Amniotic stem cell (primary cell): Measurements from ENCODE around the gene ADGRV1.
"Not testable (repeated sequence)": the region's sequence is repeated elsewhere in the genome, so short reads cannot be mapped to it uniquely, and the experiment has no call there.

ENCODE experiments used
- DNase-seq: peaks from one replicate; lab custom pipeline; 2025; lab: John Stamatoyannopoulos, UW

The ADGRV1 gene

DNA sequence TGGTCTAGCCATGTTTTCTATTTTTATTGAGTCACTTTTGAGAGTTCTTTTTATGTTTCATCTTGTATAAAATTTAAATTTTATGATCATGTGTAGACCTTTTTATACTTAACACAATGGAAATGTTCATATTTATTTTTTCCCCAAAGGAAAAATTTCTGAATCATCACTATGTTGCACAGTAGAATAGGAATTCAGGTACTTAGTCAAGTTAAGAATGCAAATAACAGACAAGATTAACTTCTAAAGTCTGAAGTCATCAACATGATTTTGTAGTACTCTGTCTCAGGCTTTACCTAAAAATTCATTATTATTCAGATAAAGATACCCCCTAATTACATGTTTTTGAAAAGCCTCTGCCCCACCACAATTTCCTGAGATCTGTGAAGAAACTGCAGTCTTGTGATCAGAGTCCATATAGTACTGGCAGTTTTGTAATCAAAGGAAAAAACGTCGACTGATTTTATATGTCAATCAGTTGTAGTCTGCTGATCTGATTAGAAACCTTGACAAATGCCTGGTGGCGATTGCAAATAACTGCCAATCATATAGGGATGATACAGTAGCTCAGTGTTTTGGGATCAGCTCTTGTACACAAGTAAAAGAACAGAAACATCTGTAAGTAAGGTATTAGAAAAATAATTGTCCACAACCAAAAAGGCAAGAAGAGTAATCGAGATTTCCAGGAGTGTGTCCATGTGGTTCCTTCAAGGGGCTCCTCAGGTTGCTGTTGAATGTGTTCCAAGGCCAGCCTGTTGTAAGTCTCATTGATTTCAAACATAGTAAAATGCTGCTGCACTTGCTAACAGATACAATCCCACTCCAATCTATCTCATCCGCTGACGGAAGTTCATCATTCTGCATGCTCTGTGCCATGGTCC lies 472.2 kb downstream of the ADGRV1 start:
- no peak for DNase-seq

DNA sequence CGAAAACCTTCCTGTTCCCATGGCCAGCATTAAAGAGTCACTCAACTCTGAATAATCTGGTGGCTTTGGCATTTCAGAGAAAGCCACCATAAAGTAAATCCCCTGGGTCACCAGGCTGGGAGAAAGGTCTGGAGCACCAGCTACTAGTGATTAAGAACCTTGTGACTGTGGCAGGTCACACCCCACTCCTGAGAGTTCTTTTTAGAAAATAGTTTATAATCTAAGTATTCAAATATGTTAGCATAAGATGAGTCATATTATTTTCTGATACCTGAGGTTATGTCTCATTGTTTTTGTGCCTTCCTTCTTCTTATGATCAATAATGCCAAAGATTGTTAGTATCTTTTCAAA lies 472.8 kb downstream of the ADGRV1 start:
- no peak for DNase-seq

DNA sequence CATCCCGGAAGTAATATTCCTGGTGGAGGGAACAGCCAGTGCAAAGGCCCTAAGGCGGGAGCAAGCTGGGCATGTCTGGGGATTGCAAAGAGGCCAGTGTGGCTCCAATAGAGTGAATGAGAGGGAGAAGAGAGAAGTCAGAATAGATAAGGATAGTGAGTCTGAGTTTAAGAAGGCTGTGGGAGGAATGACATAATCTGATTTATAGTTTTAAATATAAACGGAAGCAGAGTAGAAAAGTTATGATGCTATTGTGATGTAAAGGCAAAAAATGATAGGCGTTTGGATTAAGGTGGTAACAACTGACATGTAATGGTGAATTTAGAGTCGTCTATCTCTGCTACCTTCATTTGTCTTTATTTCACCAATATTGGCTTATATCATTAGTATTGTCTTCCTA lies 473.5 kb downstream of the ADGRV1 start:
- no peak for DNase-seq

DNA sequence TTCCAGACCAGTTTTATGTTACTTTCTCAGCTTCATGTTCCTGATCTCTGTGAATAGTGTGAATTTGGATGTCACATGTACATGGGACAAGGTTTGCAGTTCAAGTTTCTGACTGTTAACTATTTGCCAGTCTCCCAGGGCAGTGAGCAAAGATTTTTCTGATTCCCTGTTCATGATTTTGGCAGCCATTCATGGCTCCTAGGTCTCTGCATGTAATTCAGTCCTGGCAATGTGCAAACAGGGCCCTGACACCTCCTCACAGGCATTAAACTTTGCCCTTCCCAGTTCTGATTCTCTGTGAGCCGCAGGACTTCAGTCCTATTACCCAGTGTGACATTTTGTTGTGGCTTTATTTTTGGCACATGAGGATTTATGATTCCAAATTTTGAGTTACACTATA lies 474.8 kb downstream of the ADGRV1 start:
- no peak for DNase-seq

DNA sequence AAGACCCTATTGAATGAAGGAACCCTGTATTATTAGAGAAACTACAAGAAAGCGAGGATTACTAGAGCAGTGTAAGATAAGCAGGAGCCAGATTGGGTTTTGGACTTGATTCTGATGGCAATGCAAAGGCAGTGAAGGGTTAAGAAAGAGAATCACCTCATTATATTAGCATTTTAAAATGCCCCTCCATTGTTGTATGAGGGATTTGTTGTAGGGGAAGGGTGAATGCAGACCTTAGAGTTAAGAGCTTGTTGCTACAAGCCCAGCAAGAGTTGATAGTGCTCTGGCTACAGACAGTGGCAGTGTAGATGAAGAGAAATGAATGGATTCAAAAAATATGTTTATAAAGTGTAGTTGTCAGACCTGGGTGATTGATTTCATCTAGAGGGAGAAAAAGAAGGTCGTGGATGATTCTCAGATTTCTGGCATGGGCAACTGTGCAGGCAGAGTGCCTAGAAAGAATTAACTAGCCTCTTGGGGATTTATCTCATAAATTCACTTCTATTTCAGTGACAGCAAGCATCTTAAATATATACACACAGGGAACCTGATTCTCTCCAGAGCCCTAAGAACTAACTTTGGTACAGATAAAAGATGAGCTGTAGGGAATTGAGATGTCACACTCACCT lies 479.7 kb downstream of the ADGRV1 start:
- DNase-seq, result no peak

DNA sequence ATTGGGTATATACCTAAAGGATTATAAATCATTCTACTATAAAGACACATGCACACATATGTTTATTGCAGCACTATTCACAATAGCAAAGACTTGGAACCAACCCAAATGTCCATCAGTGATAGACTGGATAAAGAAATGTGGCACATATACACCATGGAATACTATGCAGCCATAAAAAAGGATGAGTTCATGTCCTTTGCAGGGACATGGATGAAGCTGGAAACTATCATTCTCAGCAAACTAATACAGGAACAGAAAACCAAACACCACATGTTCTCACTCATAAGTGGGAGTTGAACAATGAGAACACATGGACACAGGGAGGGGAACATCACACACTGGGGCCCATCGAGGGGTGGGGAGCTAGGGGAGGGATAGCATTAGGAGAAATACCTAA lies 482.5 kb downstream of the ADGRV1 start:
- not testable (repeated sequence) for DNase-seq

DNA sequence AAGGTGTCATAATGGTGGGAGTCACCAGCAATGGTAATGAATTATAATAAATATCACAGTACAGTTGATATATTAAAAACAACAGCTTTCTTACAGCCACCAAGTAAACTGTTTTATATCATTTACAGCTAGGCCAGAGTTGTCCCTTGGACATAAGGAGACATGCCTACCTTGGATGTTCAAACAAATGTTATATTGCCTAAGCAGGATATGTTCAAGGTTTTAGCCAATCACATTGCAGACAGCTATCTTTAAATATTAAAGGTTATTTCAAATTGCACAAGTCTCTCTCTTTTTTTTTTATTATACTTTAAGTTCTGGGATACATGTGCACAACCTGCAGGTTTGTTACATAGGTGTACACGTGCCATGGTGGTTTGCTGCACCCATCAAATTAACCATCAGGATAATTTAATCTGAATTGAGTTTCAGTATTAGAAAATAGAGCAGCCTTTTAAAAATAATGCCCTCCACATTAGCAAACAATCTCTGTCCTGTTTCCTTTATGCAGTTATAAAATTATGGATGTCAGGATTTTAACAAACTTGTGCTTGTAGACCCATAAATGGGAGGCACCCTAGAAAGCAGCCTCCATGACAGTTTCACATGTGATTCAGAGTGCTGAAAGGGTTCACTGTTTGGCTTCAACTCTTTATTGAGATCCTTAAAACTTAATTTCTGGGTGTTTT lies 483.8 kb downstream of the ADGRV1 start:
- no peak for DNase-seq

DNA sequence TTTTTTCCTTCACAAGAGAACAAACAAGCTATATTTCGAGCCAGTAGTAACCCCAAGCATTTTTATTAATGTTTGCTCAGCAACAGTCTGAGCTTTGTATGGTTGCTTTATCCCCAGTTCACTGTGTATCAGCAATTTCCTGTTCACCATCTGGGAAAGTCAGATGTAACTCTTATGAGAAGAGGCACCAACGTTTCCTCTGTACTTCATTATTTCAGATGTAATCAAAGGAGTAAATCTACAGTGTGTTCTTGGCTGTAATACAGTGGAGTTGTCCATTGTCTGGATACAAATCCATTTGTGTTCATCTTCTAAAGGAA lies 484.3 kb downstream of the ADGRV1 start:
- no peak for DNase-seq

DNA sequence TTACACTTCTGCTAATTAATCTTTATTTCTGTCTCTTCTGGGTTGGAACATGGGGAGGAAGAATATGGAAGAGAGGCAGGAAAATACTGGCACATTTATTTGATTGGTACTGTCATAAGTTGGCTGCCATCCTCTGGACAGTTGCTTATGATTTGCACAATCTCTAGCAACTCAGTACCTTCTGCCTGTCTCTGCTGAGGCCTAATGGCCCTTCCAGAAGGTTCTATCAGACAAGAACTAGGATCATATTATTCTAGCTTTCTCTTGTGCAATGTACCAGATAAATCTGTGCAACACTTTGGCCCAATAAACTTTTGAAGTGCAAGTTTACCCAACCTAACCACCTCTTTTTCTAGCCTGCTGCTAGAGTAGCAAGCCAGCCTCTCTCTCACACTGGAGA lies 489.5 kb downstream of the ADGRV1 start:
- DNase-seq, result no peak

DNA sequence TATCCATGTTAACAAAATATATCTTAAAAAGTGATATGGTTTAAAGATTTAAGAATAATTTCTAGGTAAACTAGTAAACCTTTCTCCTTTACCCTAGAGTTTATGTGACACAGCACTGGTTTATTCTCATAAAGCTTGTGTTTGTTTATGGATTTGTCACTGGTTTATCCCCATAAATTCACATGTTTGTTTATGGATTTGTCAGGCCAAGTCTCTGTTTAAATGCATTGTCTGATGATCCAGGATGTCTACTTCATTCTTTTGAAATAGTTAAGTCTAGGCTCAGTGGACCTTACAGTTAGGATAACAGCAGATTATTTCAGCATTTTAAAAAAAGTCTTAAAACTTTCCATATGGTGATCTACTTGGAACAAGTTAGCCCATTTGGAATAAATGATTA lies 490.5 kb downstream of the ADGRV1 start:
- DNase-seq, result no peak

DNA sequence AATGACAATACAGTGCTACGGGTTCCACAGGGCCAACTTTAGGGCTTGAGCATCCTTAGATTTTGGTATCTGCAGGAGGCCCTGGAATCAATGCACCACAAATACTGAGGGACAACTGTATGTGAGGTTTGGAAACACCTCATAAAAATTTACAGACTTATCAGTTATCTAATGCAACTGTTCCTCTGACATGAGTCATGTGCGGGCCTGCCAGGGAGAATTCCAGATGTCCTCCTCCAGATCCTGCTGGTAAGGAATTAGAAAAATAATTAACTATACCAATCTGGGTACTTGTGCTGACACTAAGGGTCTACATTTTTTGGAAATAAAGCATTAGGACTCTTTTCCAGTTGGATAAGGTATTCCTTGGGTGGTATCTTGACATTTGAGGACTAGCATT lies 491.2 kb downstream of the ADGRV1 start:
- DNase-seq, result no peak

DNA sequence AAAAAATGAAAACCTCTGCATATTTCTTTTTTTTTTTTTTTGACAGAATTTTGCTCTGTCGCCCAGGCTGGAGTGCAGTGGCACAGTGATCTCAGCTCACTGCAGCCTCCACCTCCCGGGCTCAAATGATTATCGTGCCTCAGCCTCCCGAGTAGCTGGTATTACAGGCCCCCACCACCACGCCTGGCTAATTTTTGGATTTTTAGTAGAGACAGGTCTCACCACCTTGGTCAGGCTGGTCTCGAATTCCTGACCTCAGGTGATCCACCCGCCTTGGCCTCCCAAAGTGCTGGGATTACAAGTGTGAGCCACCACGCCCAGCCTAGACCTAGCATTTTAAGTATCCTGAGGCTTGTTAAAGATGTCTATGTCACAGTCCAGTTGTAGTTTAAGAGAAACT lies 493.8 kb downstream of the ADGRV1 start:
- DNase-seq, result not testable (repeated sequence)

DNA sequence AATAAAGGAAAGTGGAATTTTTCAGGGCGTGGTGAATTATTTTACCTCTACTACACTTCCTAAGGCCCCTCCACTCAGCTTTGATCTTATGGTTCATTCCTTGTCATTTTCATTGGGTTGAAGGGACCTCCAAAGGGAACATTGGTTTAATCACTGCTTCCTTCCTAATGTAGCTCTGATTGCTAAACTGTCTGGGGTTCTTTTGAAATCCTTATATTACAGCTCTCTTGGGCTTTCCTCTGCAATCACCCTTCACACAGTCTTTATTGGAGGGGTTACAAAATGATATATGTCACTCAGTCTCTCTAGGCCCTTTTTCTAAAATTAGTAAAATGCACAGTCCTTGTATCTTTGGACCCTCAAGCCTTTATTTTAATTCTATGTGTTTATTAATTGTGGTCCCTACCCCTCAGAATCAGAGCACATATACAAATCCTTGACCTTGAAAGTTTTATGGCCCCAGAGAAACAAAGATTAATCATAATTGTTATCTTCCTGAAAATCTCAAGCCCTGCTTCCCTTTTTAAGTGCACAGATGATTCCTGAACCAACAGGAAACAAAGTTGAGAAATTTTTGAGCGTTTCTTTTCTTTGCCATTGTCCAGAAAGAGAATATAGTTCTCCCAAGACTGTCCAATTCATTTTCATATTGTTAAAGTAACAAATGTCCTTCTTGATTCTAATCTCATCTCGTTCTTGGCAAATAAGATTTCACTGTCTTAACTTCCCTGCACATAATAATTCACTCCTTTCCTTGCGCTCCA lies 494.6 kb downstream of the ADGRV1 start:
- no peak for DNase-seq

DNA sequence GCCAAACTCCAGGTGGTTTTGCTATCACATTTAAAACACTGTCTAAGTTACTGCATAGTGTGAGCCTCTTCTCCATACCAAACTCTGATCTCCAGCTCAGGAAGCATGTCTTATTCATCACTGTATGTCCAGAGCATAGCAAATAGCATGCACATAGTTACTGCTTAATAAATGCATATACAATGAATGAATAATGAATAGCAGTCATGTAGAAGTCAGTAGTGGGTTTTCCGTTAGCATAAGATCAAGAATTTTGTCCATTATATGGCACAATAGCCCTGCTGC lies 495.1 kb downstream of the ADGRV1 start:
- DNase-seq, result no peak

DNA sequence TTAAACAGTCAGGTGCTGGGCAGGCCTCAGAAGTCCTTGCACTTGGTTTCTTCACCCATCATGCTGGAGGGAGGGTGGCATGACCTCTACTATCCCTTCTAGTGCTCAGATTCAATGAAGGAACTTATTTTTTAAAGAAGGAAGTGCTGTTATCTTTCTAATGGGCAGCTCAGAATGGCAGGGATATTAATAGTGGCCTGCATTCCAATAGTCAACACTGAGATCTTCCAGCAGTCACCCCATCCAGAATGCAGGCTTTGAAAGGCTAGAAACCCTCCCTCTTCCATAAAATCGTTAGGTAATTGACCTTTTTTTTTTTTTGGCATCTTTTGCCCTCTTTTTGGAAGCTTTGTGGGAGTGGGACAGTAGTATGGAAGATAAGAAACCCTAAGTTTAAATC lies 499.6 kb downstream of the ADGRV1 start:
- no peak for DNase-seq

DNA sequence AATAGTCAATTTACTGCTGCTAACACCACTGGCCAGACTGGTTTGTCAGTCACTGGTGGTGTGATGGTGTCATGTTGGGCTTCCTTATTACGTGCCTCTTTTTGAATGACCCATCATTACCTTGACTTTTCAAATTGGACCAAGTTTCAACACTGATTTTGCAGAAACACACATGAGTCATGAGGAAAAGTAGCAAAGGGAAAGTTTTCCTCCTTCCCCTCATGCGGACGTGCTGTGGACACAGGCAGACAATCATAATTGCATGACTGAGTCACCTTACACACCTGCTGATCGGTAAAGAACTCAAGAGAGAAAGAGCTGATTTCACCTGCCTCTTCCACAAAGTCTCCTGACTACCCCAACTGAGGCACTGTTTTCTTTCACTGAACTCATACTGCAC lies 500.0 kb downstream of the ADGRV1 start:
- no peak for DNase-seq

DNA sequence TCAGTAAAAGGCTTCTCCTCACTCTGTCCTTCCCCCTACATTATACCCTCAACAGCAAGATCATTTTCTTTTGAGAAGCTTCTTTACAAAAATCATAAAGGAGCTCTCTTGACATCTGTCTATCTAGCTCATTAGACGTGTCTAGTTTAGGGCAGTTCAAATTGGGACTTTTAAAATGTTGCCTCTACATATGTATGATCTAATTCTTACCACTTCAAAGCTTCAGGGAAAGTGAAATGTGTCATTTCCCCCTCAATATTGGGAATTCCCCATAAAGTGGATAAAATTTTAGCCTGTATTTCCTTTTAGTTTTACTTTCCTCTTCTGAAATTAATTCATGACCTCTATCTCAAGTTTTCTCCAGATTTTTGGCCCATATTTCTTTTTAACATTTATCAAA lies 500.8 kb downstream of the ADGRV1 start:
- no peak for DNase-seq

DNA sequence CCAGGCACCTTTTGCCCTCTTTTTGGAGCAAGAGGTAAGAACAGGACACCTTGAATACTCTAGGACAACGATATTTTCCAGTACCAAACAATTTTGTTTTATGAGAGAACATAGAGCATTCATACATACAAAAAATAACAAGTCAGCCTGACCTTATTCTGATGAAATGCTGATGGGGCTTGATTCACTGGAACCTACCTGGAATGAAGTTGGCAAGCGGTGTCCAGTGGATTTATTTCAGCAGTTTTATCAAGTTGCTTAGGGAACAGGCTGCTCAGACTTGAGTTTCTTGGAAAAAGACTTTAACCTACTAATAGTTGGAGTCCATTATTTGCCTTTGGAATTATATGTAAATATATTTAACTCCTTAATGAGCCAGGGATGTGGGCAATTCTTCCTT lies 502.5 kb downstream of the ADGRV1 start:
- DNase-seq, result no peak

DNA sequence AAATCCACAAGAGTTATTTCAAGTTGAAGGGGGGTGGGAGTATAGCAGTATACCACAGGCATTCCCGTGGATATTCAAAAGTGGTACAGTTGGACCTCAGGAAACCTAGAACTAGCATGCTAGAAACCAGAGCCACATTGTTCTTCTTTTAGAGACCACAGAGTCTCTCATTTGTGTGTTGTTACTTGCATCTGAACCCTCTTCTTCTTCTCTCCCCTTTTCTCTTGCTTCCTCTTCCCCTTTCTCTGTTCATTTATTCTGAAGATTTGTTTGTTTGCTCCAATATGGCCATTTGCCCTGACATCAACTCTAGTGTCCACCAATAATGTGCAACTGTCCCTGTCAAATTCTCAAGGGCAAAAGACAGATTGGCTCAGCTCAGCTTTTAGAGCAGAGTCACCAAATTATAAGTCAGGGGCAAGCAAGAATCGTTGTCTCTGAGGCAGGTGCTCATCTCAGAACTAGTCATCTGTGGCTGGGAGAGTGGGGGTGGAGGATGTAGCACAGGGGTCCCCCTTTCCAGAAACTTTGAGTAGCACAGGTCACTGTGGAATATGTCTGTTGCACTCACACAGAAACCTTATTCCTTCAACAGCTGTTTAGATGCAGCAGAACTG lies 503.5 kb downstream of the ADGRV1 start:
- no peak for DNase-seq

DNA sequence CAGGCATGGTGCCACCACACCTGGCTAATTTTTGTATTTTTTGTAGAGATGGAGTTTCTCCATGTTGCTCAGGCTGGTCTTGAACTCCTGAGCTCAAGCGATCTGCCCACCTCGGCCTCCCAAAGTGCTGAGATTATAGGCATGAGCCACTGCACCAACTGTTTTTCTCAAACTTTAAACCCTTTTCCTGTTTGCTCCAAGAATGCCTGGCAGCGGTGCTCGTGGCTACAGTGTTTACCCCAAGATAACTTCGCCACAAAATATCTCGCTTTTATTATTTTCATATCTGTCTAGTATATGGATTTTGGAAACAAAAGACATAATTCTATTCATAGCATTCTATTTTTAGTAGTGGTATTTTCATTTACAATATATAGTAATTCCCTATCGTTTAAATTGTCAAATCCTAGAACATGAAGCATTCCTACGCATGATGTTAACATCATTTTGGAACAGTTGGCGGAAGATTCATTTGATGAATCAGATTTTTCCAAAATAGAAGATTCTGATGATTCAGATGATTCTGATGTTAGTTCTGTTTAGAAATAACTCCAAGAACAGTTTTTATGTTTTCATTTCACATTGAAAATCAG lies 504.6 kb downstream of the ADGRV1 start:
- not testable (repeated sequence) for DNase-seq

DNA sequence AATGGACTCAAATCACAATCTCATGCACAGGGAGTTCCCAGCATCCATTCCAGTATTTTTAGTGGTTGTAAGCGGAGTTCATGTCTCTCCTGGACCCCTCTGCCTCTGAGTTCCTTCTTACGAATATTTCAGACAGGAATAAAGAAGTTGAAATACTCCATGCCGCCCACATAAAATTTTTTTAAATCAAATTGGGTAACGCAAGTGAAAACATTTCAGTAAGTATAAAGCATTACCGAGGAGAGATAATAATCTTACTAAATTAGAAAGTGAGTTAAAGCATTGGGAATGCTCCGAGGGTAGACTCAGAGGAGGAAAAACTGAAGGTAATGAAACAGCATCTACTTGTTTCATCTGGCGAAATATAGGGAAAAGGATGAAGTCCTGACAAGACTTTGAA lies 506.9 kb downstream of the ADGRV1 start:
- DNase-seq, result no peak

DNA sequence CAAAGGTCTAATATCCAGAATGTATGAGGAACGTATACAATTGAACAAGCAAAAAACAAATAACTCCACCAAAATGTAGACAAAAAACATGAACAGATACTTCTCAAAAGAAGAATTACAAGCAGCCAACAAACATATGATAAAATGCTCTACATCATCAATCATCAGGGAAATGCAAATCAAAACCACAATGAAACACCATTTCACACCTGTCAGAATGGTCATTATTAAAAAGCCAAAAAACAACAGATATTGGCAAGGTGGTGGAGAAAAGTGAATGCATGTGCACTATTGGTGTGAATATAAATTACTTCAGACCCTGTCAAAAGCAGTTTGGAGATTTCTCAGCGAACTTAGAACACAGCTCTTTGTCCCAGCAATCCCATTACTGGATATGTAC lies 510.8 kb downstream of the ADGRV1 start:
- no peak for DNase-seq
